NCI-H1105 treated with DMSO at 0.1 percent for 48 hours (cell line): ENCODE results near the gene PLCB2.
A peak's percentile ranks its signal among the peaks of the same experiment; 100 is the strongest.

Experiments used
- DNase-seq: peaks from one replicate; lab custom pipeline; 2025; lab: John Stamatoyannopoulos, UW

Gene PLCB2, protein sequence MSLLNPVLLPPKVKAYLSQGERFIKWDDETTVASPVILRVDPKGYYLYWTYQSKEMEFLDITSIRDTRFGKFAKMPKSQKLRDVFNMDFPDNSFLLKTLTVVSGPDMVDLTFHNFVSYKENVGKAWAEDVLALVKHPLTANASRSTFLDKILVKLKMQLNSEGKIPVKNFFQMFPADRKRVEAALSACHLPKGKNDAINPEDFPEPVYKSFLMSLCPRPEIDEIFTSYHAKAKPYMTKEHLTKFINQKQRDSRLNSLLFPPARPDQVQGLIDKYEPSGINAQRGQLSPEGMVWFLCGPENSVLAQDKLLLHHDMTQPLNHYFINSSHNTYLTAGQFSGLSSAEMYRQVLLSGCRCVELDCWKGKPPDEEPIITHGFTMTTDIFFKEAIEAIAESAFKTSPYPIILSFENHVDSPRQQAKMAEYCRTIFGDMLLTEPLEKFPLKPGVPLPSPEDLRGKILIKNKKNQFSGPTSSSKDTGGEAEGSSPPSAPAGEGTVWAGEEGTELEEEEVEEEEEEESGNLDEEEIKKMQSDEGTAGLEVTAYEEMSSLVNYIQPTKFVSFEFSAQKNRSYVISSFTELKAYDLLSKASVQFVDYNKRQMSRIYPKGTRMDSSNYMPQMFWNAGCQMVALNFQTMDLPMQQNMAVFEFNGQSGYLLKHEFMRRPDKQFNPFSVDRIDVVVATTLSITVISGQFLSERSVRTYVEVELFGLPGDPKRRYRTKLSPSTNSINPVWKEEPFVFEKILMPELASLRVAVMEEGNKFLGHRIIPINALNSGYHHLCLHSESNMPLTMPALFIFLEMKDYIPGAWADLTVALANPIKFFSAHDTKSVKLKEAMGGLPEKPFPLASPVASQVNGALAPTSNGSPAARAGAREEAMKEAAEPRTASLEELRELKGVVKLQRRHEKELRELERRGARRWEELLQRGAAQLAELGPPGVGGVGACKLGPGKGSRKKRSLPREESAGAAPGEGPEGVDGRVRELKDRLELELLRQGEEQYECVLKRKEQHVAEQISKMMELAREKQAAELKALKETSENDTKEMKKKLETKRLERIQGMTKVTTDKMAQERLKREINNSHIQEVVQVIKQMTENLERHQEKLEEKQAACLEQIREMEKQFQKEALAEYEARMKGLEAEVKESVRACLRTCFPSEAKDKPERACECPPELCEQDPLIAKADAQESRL

DNA sequence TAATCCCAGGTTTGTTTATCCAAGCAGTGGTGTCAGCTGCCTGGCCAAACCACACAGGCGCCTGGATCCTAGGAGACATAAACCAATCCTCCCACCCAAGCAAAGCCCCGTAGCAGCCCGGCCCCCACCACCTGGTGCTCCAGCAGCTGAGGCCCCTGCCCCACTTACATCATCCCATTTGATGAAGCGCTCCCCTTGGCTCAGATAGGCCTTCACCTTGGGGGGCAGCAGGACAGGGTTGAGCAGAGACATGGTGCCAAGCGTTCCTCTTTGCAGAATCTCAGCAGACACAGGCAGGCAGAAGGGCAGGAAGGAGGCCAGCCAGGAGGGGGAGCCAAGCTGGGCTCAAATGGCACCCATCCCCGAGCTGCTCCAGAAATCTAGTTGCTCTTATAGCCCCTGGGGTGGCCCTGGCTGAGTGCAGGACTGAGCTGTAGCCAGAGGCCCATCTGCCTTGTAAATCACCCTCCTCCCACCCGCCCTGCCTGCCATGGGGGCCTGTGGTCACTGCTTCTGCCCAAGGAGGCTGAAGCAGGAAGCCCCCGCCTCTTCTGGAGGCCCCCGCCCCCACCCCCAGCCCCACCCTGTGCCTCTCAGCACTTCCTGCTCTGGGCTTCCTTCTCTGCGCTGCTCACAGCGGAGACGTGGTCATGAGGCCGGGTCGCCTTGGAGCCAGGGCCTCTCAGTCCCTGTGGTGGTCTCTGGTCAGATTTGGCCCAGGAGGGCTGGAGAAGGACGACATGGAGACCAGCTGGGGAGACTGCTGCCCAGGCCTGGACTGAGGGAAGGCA, at the start of gene PLCB2:
PLCB2 (minus strand) TSS at position 515 of the 791 bp plus-strand sequence; CDS start at position 252, 263 bp downstream.
- DNase-seq = no peak

DNA sequence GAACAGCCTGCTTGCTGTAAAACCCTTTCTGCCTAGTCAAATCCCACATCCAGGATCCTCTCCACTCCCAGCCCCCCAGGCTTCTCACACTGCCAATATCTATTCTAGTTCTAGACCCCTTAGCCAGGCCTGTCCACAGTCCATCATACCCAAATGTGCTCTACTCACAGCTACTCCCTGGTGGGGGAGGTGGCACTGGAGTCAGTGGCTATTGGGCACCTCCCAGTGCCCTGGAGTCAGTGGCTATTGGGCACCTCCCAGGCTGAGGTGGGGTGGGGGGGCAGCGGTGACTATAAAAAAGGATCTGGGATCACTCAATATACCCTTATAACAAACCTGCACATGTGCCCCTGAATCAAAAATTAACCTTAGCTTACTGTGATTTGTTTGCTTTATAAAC, 49.5 kb upstream of the PLCB2 start:
- DNase-seq = no peak

DNA sequence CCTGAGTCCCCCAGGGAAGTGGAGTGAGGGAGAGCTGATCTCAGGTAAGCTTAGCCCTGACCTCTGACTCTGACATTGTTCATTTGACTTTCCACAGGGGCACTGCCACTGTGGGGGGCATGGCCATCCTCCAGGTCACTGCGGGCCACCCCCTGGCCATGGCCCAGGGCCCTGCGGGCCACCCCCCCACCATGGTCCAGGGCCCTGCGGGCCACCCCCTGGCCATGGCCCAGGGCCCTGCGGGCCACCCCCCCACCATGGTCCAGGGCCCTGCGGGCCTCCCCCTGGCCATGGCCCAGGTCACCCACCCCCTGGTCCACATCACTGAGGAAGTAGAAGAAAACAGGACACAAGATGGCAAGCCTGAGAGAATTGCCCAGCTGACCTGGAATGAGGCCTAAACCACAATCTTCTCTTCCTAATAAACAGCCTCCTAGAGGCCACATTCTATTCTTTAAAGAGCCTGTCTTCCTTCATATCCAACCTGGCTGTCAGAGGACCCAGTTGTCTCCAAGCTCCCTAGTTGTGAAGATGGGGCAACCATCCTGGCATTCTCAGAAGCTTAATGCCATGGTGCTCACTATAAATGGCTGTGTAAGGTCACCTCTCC, 48.3 kb upstream of the PLCB2 start:
- no peak for DNase-seq

DNA sequence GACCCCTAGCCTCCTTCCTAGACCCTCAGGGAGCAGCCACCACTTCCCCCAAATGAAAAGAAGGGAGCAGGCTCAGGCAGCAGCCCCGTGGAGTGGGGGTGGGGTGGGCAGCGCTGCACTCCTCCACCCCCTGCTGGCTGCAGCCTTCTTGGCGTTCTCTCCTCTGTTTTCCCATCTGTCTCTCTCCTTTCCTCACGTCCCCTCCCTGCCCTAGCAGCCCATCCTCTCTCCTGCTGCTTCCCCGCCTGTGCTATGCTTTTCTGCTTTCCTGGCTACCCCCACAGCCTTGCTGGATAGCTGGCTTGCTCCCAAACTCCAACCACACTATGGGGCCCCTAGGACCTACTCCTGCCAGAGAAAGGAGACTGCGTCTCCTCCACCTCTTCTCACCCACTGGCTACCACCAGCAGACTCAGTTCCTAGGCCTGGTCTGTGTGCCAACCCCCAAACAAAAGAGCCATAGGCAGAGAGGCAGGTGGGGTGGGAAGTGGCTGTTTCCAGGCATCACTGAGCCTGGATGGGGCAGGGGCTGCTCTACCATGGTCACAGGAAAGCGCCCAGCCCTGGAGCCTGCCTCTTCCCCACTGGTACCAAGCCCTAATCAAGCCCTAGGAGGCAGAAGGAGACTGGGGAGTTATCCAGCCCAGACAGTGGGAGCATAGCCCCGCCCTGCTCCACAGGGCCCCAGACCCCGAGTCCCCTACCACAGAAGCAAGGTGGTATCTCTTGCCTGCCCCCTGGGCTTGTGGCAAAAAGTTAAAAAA, 46.9 kb upstream of the PLCB2 start:
- peak; percentile 13 for DNase-seq

DNA sequence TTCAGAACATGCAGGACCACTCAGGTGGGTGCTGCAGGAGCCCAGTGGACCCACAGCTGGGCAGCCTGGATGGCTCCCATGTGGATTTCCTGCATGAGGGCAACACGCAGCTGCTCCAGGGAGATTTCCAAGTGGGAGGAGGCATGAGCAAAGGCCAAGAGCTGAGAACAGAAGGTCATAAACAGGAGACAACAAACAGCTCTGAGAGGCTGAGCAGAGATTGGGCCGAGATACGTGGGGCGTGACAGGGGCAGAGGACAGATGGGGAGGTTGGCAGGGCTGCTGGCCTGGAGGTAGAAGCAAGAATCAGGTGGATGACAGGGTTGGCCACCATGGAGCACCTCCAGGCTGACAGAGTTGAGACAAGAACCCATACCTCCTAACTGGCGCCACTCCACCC, 46.0 kb upstream of the PLCB2 start:
- no peak for DNase-seq

DNA sequence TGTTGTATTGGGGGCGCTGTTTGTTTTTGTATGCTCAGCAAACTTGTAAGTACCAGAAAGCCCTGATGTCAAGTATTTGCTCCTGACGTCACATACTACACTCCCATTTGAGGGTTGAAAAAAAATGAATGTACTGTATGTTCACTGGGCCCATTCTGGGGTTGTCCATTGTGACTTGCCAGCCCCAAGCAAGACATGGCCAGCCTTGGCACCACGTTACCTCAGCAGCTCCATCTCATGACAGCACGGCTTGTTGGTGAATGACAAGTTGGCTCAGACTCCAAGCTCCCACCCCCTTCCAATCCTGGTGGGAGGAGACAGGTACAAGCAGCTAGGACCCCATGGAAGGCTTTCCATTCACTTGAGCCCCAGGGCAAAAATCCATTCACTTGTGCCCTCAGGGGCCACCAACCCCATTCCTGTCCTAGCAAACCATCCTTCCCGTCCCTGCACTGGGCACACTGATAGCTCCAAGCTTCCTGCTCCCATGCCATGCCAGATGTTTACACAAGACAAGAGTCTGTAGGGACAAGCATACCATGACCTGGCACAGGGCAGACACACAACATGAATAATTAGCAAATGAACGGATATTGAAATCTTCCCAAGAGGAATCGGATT, 44.7 kb upstream of the PLCB2 start:
- DNase-seq = no peak

DNA sequence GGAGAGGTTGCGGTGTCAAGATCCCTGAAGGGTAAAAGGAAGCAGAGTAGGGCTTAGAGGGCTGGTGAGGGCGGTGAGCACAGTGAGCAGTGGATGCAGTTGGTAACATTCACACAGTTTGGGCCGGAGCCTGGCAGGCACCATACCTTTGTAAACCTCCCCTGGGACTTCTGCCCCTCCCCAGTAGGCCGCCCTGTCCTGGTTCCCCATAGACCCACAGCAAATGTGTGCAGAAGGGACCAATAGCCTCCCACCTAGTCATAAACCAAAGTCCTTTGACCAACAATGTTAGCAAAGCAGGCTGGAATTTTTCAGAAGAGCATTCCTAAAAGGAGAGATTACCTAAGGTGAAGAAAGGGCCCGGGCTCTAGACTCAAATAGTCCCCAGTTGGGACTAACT, 41.4 kb upstream of the PLCB2 start:
- DNase-seq = no peak

DNA sequence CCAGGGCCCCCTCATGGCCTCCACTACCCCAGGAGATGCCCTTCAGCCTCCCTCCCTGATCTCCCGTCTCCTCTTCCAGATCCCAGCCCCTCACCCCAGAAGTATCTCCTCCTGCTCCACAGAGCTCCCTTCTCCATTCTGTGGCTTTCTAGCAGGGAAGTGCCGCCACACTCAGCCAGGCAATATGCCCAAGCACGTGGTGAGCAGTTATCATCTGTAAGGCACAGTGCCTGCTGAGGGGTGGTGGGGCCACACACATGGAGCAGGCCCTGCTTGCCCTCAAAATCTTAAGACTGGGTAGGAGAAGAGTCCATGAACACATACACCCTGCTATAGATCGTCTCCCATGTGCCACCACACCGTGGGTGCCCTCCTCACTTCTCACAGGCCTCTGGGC, 40.7 kb upstream of the PLCB2 start:
- no peak for DNase-seq

DNA sequence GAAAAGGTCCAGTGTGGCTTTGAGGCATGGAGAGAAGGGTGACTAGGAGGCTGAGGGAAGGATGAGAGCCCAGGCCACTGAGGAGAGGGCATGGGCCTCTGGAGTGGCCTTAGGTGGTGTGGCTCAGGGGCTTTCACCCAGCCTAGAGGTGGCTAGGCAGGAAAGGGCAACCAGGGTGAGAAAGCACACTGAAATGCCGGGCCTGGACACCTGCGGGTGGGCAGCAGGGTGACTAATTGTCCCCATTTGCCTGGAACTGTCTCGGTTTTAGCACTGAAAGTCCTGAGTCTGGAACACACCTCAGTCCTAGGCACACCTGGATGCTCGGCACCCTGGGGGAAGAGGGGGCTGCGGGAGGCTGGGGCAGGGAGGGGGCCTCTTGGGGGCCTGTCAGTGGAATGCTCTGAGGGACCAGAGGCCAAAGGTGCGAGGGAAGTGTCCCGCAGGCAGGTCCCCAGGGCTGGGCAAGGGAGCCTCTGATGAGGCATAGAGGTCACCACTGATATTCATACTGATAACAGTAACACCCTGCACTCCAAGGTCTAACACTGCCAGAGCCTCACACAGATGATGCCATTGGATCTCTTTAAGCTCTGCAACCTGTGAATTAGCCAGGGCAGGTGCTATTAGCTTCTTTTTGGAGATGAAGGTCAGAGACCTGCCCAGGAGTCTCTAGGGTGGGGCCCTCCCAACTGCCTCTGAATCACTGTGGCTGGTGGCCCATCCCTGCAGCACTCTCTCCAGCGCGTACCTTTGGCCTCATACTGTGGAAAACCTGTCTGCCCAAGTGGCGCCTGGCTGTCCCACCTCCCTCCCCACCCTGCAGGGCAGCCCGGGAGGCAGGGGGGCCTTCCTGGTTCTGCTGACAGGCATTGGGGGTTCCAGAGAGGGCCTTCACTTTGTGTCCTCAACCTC, 40.1 kb upstream of the PLCB2 start:
- DNase-seq = no peak

DNA sequence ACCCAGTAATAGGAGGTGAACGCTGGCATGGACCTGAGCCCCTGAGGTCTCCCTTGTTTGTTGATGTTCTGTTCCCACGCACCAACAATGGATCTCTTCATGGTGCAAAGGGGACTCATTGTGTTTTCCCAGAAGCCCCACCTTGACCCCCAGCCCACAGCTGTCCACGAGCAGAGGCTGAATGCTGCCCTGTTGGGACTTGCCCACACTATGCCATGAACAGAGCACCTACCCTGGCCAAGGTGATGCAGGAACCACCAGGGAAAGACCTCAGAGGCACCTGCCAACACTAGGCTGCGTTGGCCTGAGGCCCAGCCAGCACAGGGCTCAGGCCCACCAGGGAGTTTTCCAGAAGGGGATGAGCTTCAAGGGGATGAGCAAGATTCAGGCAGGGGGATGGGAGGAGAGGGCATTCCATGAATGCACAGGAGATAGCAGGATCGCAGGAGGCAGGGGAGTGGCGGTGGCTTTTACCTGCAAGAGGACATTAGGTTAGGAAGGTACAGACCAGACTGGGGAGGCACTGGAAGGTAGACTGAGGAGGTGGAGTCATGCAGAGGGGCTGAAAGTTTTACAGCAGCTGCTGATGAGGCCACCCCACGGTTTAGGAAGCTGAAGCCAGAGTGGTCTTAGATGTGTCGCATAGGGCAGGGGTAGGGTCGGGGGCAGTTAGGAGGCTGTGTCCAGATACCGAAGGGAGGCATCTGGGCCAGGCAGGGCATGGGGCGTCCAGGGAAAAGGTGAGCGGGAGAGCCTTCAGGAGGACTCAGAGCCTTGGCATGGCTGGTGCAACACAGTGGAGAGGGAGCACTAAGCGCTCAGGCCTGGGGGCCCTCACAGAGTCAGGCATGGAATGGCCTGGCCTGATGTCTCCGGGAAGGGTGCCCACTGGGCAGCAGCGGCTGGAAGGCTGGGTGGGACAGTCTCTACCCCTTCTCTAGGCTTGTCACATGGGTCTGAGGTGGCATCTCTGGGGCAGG, 39.1 kb upstream of the PLCB2 start:
- no peak for DNase-seq

DNA sequence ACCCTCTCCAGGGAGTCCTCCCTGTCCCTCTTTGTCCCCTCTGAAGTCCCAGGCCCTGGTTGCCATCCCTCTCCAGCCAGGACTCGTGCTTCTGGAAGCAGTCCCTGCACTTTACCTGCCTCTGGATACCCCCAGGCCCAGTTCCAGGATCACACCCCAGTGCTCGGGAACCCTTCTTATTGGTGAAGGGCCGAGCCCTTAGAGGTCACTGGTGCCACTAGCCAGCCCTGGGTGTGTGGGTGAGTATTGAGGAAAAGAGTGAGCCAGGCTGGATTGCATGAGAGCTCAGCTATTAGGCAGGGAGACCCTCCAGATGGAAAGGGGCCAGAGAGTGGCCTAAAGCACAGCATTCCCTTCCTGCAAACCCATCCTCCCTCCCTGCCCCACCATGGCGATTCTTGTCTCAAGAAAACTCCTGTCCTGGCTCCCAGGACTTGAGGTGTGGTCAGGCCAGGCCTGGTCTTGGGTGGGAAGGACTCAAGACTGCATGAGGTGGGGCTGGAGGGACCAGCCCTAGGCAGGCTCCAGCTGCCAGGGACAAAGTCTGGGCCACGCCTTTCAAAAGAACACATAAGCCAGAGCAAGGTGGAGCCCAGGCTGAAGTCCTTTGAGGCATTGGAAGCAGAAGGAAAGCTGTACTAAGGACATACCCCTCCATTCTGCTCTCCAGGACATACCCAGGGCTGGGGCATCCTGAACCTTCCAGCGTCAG, 38.3 kb upstream of the PLCB2 start:
- no peak for DNase-seq

DNA sequence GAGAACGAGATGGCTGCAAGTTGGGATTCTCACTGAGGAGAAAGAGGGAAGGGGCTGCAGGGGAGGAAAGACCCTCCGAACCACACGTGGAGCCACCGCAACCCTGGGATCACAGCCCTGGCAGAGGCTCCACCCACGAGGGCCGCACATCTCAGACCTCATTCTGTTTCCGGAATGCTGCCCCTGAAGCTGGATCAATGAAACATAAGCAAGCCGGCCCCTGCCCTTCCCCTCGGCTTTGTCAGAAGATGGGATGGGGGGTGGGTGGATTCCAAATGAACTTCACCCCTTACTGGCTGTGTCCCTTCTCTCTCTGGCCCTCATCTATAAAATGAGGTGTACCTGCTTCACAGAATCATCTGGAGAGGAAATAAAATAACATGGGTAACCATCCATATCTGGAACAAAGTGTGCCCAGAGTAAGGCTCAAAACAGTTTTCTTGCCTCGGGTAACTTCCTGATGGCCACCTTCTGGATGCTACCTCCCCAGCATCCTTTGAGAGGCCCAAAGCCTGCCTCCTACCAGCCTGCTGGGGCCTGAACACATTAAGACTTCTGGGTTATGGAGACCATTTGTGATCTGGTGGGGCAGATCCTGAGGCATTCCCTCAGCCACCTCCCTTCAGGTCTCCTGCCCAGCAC, 37.6 kb upstream of the PLCB2 start:
- no peak for DNase-seq

DNA sequence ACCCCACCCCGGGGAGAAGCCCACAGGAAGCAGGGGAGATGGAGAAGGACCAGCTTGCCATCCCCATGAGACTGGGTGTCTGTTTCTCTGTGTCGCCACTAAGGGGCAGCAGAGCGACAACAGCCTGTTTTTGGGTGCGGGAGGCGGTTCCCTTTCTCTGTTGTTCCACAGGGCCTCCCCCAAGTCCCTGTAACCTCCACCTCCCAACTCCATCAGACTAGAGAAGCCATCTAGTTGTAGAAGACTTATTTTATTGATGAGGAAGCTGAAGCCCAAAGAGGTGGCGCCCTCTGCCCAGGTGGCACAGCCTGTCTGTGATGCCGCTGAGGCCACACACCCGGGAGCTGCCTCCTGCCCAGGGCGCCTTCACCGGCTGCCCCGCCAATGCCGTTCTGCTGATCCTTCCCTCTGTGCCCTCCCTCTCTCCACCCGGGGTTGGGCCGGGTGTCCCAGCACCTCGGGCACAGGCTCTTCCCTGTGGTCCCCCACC, 36.9 kb upstream of the PLCB2 start:
- DNase-seq = peak; percentile 34

DNA sequence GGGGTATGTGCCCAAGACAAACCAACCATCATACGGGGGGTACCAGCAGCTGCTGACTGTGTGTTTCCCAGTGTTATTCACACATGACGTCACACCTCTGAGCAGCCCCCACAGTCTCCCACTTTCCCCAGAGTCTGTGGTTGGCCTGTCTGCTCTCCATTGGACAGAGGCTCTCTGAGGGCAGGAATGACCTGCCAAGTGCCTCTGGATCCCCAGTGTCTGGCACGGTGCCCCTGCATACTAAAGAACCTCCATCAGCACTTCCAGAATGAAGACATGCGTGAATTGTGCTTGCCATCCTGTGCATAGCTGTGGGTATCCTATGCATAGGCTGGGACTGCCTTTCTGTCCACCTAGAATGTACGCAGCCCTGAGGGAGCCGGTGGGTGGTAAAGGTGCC, 36.5 kb upstream of the PLCB2 start:
- no peak for DNase-seq

DNA sequence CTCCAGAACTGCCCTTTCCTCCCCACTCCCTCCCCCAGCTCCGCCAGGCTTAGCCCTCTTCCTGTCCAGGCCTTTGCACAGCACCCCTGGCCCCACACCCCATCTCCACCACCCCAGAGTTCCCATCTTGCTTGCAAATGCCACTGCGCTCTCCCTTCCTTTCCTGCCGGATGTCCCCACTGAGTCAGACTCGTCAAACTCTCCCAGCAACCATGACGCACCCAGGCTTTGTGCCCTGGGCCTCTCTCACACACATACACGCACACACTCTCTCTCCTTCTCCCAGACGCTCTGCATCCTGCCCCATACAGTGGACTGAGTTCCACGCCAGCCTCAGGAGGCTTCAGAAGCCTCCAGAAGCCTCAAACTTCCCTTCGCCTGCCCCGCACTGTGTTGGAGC, 35.8 kb upstream of the PLCB2 start:
- DNase-seq = no peak
